Memory B cell (primary cell): Measurements from ENCODE around the gene DAPK1.

ENCODE experiments used
- ATAC-seq: fragments of 150-1000 bp; cut with Tn5 transposase; 2 replicates; pipeline ENCODE4 v1.10.0; 2021; ENCODE audit warnings: low read depth, mild to moderate bottlenecking, moderate library complexity
- DNase-seq, 2 donors: peaks; one replicate each; pipeline ENCODE4 v3.0.0; 2022; ENCODE audit warnings: low spot score in 2 of 2
- H3K27ac Mint-ChIP-seq: one replicate; pipeline ENCODE4 v1.8.0; 2022; ENCODE audit warnings: mild to moderate bottlenecking, moderate library complexity, mixed read lengths
- H3K27me3 Mint-ChIP-seq: one replicate; pipeline ENCODE4 v1.8.0; 2022; ENCODE audit warnings: mixed read lengths
- H3K36me3 Mint-ChIP-seq: one replicate; pipeline ENCODE4 v1.8.0; 2022; ENCODE audit warnings: mild to moderate bottlenecking, mixed read lengths
- H3K4me1 Mint-ChIP-seq: one replicate; pipeline ENCODE4 v1.8.0; 2022; ENCODE audit warnings: mixed read lengths
- H3K4me3 Mint-ChIP-seq: one replicate; pipeline ENCODE4 v1.8.0; 2022; ENCODE audit warnings: mild to moderate bottlenecking, moderate library complexity, mixed read lengths
- H3K9me3 Mint-ChIP-seq: one replicate; pipeline ENCODE4 v1.8.0; 2022; ENCODE audit warnings: mixed read lengths

The DAPK1 gene

GRCh38 chr9:87630846-87631245, 133.2 kb downstream of the DAPK1 start:
- no peaks in the 10 kb centered on the region for H3K9me3 Mint-ChIP-seq
- no peaks in the 10 kb centered on the region for H3K36me3 Mint-ChIP-seq
- no peak overlapping the region for H3K4me3 Mint-ChIP-seq
- no peak for DNase-seq
- no peaks in the 10 kb centered on the region for H3K27me3 Mint-ChIP-seq
- no peak overlapping the region for H3K27ac Mint-ChIP-seq
- no peak for ATAC-seq
- H3K4me1 Mint-ChIP-seq, result no peaks in the 10 kb centered on the region

- no peaks in the 10 kb centered on the region for H3K4me1 Mint-ChIP-seq
- peaks cover 1% of the 10 kb centered on the region for H3K9me3 Mint-ChIP-seq
- no peaks in the 10 kb centered on the region for H3K36me3 Mint-ChIP-seq
- ATAC-seq (no peak), DNase-seq (no peak)
- H3K27me3 Mint-ChIP-seq, result no peaks in the 10 kb centered on the region
- no peak overlapping the region for H3K27ac Mint-ChIP-seq
- H3K4me3 Mint-ChIP-seq, result no peak overlapping the region
Observed at GRCh38 chr9:87635656-87636501, 138.2 kb downstream of the DAPK1 start.

- Mint-ChIP-seq H3K4me3 (no peak overlapping the region), H3K27me3 (no peaks in the 10 kb centered on the region), H3K9me3 (peaks cover 1% of the 10 kb centered on the region), H3K4me1 (no peaks in the 10 kb centered on the region), H3K36me3 (no peaks in the 10 kb centered on the region), H3K27ac (no peak overlapping the region)
- DNase-seq, result no peak
- ATAC-seq, result no peak
Observed at GRCh38 chr9:87638292-87638691, 140.6 kb downstream of the DAPK1 start.

DNA sequence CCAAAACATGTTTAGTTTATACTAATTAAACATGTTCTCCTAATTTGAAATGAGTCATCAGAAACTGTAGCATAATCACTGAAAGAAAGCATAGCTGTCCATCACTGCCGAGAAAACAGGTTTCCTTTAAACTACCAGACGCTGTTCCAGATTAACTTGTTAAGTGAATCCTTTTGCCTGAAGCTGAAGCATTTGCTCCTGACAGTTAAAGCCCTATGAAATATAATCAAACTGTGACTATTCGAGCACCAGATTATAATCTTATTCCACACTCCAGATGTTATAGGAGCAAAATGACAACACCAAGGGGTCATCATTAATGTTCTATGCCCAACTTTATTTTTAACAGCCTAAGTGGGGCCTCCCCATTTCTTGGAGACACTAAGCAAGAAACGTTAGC, 142.3 kb downstream of the DAPK1 start:
- no peaks in the 10 kb centered on the region for H3K4me1 Mint-ChIP-seq
- H3K27me3 Mint-ChIP-seq, result peaks cover 2% of the 10 kb centered on the region
- H3K9me3 Mint-ChIP-seq, result peaks cover 1% of the 10 kb centered on the region
- no peak for ATAC-seq
- DNase-seq, result no peak
- H3K36me3 Mint-ChIP-seq, result no peaks in the 10 kb centered on the region
- no peak overlapping the region for H3K4me3 Mint-ChIP-seq
- H3K27ac Mint-ChIP-seq, result no peak overlapping the region

GRCh38 chr9:87640385-87640795, 142.7 kb downstream of the DAPK1 start:
- peaks cover 2% of the 10 kb centered on the region for H3K27me3 Mint-ChIP-seq
- ATAC-seq, result no peak
- no peak overlapping the region for H3K4me3 Mint-ChIP-seq
- H3K4me1 Mint-ChIP-seq, result no peaks in the 10 kb centered on the region
- H3K9me3 Mint-ChIP-seq, result peaks cover 1% of the 10 kb centered on the region
- no peaks in the 10 kb centered on the region for H3K36me3 Mint-ChIP-seq
- H3K27ac Mint-ChIP-seq, result no peak overlapping the region
- no peak for DNase-seq

GRCh38 chr9:87641067-87641466, 143.4 kb downstream of the DAPK1 start:
- ATAC-seq (no peak), DNase-seq (no peak)
- Mint-ChIP-seq H3K4me1 (no peaks in the 10 kb centered on the region), H3K27me3 (peaks cover 2% of the 10 kb centered on the region), H3K36me3 (no peaks in the 10 kb centered on the region), H3K4me3 (no peak overlapping the region), H3K9me3 (peaks cover 1% of the 10 kb centered on the region), H3K27ac (no peak overlapping the region)

DNA sequence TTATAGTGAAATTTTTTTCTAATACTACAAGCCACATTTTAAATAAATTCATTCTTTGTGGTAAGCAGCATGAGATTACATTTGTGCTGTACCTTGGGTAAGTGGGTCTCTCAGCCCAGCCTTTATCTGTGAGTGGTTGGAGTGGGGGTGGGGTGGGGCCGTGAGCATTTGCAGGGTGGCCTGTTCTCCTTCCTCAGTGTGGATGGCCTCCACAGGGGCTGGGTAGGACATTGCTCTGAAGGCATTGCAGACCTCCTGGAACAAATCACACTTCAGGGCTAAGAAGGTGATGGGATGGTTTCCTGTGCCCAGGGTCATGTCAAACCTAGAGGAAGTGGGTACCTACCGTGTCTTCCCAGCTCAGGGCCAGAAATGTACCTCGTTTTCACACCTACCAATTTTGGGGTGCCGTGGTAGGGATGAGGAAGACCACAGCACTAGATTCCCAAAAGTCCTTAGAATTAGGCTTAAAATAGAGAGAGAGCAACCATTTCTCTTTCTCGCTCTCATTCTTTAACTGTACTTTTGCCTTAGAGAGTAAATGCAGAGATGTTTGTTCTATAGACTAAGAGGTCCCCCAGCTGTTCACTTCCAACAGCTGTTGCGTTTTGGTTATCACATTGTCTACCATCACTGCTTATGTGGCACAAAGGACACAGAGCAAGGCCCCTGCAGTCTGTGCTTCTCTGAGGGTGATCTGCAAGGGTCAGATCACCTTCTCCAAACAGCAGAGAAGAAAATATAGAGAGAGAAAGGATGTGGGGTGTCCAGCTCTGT, 144.9 kb downstream of the DAPK1 start:
- Mint-ChIP-seq H3K27ac (no peak overlapping the region), H3K4me3 (no peak overlapping the region), H3K36me3 (no peaks in the 10 kb centered on the region), H3K4me1 (no peaks in the 10 kb centered on the region), H3K9me3 (peaks cover 1% of the 10 kb centered on the region), H3K27me3 (peaks cover 2% of the 10 kb centered on the region)
- ATAC-seq (no peak), DNase-seq (no peak)

DNA sequence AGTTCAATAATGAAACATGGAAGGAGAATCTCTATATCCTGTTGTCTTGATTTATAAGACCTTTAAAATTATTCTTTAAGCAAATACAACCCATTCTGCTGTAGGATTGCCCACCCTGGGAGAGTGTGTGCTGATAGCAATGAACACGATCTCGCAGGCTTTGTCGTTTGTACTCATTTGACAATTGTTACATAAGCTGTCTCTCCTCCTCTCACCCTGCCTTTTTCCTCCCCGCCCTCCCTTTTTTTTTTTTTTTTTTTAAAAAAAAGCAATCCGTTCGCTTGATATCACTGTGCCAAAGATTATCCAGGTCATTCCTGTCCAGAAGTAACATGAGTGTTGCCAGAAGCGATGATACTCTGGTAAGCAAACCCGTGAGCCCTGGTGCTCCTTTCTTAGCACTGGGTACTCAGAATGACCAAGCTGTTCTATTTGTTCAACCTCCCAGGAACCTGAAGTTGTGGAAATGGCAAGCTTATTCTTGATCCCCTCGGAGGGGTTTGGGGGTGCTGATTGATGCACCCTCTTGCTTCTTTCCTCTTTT, 145.5 kb downstream of the DAPK1 start:
- peaks cover 2% of the 10 kb centered on the region for H3K27me3 Mint-ChIP-seq
- H3K4me3 Mint-ChIP-seq, result no peak overlapping the region
- H3K9me3 Mint-ChIP-seq, result peaks cover 1% of the 10 kb centered on the region
- no peaks in the 10 kb centered on the region for H3K4me1 Mint-ChIP-seq
- ATAC-seq, result no peak
- no peak for DNase-seq
- H3K27ac Mint-ChIP-seq, result no peak overlapping the region
- no peaks in the 10 kb centered on the region for H3K36me3 Mint-ChIP-seq

- Mint-ChIP-seq H3K27me3 (peaks cover 2% of the 10 kb centered on the region), H3K4me1 (no peaks in the 10 kb centered on the region), H3K36me3 (no peaks in the 10 kb centered on the region), H3K9me3 (peaks cover 1% of the 10 kb centered on the region), H3K4me3 (no peak overlapping the region), H3K27ac (no peak overlapping the region)
- DNase-seq (no peak), ATAC-seq (no peak)
Observed at GRCh38 chr9:87643778-87644570, 146.3 kb downstream of the DAPK1 start.

- Mint-ChIP-seq H3K4me3 (no peak overlapping the region), H3K9me3 (peaks cover under 1% of the 10 kb centered on the region), H3K4me1 (no peaks in the 10 kb centered on the region), H3K36me3 (no peaks in the 10 kb centered on the region), H3K27me3 (peaks cover 2% of the 10 kb centered on the region), H3K27ac (no peak overlapping the region)
- DNase-seq (no peak), ATAC-seq (no peak)
Observed at GRCh38 chr9:87644659-87645058, 147.0 kb downstream of the DAPK1 start.

DNA sequence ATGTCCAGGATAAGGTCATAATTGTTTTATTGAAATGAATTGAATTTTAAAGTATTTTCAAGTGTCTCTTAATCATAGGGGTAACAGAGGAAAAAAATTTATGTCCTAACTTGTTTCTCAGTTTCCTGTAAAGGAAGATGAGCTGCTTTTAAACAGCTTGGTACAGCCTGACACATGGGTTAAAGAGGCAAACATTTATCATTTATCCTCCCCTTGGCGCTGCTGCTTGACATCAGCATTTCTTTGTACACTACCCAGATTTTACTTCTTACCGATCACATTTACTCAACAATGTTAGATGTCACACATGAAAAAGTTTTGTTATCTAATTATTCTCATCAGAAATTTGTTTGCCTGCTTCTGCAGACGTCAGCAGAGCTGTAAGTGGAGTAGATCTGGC, 148.9 kb downstream of the DAPK1 start:
- no peak for ATAC-seq
- Mint-ChIP-seq H3K4me3 (no peak overlapping the region), H3K27ac (no peak overlapping the region), H3K9me3 (no peaks in the 10 kb centered on the region), H3K36me3 (no peaks in the 10 kb centered on the region), H3K27me3 (peaks cover 2% of the 10 kb centered on the region), H3K4me1 (no peaks in the 10 kb centered on the region)
- DNase-seq, result no peak

DNA sequence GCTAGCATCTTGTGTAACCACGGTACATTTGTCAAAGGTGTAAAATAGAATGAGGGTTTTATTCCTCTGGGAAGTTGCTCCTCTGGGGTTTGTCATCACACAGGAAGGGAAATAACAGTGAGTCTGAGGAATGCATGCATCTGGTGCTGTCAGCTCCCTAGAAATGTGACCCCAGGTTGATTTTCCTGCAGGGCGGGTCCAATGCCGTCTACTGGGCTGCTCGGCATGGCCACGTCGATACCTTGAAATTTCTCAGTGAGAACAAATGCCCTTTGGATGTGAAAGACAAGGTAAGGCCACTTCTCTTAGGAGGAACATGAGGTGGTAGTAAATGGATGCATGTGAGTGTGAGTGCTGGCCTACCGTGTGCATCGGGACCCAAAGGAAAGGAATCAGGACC, 149.4 kb downstream of the DAPK1 start:
- H3K27ac Mint-ChIP-seq, result no peak overlapping the region
- no peaks in the 10 kb centered on the region for H3K36me3 Mint-ChIP-seq
- no peaks in the 10 kb centered on the region for H3K4me1 Mint-ChIP-seq
- DNase-seq (no peak), ATAC-seq (no peak)
- H3K4me3 Mint-ChIP-seq, result no peak overlapping the region
- no peaks in the 10 kb centered on the region for H3K9me3 Mint-ChIP-seq
- H3K27me3 Mint-ChIP-seq, result peaks cover 2% of the 10 kb centered on the region

GRCh38 chr9:87648606-87649005, 150.9 kb downstream of the DAPK1 start:
- H3K4me3 Mint-ChIP-seq, result no peak overlapping the region
- H3K27ac Mint-ChIP-seq, result no peak overlapping the region
- peaks cover under 1% of the 10 kb centered on the region for H3K27me3 Mint-ChIP-seq
- DNase-seq, result no peak
- no peaks in the 10 kb centered on the region for H3K4me1 Mint-ChIP-seq
- H3K9me3 Mint-ChIP-seq, result no peaks in the 10 kb centered on the region
- no peak for ATAC-seq
- H3K36me3 Mint-ChIP-seq, result no peaks in the 10 kb centered on the region
